NCI-H69 (cell line): ENCODE measurements around the gene C14orf132.
A peak's percentile ranks its signal among the peaks of the same experiment; 100 is the strongest.

Experiments used
- DNase-seq: peaks from one replicate; lab custom pipeline; 2025; lab: John Stamatoyannopoulos, UW

C14orf132 gene

GRCh38 chr14:96039633-96040311, 610 bp downstream of the C14orf132 start:
- DNase-seq: peak; percentile 75

DNA sequence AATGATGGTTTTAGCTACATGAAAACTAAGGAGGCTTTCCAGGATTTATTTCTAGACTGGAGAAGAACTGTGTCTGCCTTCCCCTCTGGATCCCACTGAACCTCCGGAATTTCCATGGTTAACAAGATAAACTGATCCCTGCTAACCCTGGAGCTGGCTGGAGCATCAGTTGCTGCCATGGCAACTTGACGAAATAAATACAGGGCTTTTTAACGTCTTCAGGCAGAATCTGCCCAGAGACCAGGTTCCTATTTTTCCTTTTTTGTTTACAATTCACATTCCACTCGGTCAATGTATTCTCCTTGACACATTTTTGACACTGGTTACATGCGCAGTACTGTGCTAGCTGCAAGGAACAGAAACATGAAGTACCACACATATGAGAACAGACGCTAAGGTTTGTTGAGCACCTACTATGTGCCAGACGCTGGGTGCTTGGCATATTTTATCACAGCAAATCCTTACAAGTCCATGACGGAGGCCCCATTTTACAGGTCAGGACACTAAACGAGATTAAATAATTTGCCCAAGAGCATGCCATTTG, 1.7 kb downstream of the C14orf132 start:
- peak; percentile 28 for DNase-seq

DNA sequence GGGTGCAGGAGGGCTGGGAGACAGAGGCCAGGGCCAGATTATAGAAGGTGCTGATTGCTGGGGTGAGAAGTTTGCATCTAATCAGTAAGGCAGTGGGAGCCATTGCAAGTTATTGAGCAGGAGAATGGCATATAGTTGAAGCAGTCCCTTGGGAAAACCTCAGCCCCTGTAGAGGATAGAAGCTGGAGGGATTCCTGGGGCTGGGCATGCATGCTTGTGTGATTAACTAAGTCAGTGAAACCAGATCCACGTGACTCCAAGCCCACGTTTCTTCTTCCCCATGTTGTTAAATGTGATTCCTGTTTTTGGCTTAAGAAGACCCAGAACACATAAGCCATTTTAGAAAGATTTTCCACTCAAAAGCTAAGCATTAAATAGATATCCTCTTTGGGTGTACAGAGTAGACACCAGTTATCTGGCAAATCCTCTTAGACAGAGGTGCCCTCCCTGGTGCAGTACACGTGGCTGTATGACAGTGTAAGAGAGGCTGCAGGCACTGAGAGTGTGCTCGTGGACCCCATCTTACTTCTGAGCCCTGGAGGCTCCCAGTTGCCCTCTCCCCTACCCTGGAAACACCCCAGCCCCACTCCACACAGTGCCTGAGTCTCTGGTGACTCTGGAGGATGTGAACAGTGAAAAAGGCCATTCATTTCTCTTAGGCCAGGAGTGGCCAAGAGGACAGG, 3.2 kb downstream of the C14orf132 start:
- peak; percentile 21 for DNase-seq

DNA sequence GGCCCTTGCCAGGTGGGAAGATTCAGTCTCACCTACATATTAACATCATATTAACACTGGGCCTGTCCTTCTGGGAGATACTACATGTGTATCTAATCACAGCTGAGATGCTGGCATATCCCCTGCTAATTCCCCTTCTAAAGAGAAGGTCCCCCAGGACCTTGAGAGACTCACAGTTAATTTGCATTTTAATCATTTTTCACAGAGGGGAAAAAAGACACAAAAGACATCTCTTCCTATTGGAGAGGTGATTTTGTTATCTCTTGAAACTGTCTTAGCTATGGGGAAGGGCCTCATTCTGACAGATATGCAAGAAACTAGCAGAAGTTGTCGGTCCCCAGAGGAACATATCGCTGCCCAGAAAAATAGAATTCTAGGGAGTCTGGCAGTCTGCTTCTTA, 7.5 kb downstream of the C14orf132 start:
- DNase-seq: no peak

DNA sequence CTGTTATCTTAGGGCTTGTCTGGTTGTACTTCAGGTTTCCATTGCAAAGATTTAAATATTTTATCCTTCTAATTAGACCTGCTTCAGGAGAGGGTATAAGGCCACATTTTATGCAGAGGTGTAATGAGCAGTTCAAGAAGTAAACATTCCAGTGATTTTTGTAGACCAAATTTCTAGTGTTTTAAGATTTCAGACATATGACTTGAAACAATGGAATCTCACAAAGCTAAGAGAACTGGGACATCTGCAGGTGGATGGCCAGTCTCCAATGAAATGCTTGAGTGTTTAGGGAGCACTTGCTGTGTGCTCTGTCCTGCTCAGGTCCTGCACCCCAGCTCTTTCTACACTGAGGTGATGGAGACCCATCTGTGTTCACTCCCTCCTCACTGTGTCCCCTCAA, 7.9 kb downstream of the C14orf132 start:
- DNase-seq: no peak

GRCh38 chr14:96049932-96050331, 10.8 kb downstream of the C14orf132 start:
- DNase-seq: peak; percentile 60

DNA sequence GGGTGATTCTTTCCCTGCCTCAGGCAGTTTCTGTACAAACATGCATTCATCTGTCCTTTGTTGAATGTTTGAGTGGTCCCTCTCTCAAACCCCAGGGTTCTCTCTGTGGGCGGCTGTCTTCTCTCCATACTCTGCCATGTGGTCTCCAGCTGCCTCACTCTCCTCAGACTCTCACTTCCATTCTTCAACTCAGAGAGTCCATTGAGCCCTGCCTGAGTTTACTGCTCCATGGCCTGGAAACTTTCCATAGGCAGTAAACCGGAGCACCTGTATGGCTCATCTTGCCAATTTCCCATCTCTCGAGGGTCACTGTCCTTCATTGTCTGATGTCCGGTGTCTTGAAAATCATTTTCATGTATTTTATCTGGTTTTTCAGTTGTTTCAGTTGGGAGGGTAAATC, 11.3 kb downstream of the C14orf132 start:
- DNase-seq: peak; percentile 91

GRCh38 chr14:96051231-96051630, 12.1 kb downstream of the C14orf132 start:
- DNase-seq: no peak

DNA sequence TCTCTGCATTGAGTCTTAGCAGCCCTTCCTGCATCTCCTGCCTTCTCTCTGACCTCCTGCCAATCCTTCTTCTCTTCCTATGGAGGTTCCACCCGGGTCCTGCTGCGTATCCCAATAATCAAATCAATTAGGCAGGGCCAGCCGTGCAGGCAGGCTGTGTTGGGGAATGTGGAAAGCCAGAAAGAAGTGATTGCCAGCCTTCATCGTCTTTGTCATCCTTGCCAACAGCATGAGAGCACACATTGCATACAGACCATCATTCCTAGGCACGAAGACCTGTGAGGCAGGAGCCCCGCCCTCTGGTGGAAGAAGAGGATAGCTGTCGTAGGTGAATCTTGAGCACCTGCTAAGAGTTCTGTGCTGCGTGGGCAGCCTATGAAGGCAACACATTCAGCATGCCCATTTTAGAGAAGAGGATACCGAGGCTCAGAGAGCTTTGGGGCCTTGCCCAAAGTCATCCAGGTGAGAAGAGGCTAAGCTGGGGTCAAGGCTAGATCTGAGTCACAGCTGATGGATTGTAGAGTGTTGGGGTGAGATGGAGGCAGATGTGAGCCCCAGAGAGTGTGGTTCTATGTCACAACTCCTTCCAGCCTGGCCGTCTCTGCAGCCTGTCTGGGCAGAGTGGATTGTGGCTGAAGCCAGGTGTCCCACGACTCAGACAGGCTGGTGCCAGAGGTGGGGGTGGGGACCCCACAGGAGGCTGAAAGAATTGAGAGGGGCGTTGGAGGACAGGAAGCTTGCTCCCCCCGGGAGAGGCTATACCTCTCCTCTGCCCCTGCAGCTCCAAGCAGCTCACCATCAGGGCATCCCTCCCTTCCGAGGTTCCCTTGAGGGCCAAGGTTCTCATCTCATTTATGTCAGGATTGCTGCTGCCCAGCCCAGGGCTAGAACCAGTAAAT, 12.7 kb downstream of the C14orf132 start:
- DNase-seq: peak; percentile 68

DNA sequence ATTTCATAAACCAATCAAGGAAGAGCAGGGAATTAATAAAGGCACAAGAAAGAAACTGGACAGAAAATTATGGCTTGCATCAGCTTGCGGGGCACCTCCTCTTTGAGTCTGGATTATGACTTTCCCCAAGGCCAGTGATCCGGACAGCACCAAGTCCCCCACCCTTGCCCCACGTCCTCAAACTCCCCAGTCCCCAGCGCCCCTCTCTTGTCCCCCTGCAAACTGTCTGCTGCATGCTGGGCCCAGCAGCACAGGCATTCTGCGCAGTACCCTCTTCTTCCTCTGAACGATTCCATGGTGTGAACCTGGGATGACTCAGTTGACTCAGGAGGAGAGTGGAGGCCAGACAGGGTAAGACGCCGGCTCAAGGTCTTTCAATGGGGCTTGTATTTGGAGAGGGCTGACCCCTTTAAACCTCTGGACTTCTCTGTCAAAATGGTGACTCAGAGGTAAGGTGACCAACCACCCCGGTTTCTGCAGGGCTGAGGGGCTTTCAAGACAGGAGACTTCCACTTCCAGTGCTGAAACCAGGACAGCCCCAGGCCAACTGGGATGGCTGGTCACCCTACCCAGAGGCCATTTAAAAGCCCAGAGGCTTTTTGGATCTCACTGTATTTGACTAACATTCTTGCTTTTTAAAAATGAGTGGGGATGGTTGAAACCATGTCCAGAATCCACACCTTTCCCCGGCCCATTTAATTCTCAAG, 13.5 kb downstream of the C14orf132 start:
- peak; percentile 43 for DNase-seq

GRCh38 chr14:96053248-96053599, 14.1 kb downstream of the C14orf132 start:
- no peak for DNase-seq

DNA sequence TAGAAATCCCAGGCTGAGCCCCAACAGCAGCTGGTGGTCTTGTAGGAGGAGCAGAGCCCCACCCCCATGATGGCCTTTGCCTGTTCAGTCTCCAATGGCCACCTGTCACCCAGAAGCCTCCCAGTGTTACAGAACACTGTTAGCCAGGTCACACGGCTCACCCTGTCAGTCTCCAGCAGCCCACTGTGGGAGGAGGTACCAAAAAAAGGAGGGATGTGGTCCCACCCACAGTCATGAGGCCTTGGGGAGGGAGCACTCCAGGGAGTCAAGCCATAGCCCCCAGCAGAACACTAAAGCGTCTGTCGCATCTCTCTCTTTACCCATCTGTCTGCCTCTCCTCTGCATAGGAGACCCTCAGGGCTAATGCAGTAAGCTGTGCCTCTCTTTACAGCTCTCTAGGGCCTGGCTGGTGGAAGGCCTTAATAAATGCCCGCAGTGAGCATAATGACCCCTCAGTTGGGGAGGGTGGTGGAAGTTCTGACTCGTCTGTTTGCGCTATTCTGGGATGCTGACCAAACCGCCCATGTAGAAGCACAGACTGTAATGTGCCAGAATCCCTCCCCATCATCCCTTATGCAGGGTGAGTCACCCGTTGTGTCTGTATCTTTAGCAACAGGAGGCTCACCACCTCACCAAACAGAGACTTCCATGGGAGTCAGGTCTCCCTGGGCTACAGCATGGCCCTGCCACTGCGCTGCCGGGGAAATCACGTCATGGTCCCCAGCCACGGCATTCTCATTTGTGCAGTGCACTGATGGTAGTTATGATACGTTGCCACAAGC, 14.6 kb downstream of the C14orf132 start:
- peak; percentile 99 for DNase-seq

DNA sequence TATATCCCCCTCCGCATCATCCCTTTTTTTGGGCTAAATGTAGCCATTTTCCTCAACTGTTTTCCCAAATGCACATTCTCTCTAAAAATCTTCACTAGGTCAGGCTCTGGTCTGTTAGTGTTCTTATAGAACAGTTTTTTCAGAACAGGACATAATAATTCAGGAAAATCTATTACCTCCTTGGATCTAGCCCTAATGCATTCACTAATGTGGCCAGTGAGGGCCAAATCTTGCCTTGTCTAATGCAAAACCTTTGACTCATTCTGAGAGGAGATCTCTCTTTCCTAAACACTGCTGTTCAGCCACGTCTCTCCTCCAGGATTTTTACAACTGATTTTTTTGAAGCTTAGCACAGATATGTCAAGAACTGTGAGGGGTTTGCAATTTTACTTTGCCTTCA, 15.5 kb downstream of the C14orf132 start:
- DNase-seq: peak; percentile 59

GRCh38 chr14:96055065-96055752, 16.0 kb downstream of the C14orf132 start:
- peak; percentile 88 for DNase-seq

DNA sequence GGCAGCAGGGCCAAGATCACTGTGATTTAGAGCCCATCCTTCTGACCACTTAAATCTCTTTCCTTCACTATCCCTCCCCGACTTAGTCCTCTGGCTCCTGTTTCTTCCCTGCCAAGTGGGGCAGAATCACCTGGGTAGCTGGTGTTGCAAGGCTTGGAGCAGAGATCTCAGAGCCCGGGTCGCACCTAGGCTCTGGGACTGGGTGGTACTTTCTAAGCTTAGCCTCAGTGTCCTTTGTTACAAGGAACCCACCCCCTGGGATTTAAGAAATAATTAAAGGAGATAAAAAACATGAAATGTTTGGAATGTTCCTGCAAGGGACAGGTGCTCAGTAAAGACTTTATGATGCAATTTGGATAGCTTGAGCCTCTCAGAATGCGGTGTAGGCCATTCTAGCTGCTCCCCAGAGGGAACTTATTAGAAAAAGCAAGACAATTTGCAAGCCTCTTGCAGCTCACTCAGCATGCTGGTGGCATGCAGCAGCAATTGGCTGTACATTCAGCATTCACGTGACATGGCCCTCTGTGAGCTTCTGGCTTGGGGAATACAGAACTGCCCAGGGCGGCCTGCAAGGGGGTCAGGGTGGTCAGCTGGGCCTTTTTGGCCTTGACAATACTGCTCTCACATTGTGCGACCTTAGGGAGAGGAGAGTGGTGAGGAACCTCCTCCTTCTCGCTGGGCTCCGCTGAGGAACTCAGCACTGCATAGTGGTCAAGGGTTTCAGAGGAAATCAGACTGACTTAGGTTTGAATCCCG, 16.8 kb downstream of the C14orf132 start:
- DNase-seq: peak; percentile 36

DNA sequence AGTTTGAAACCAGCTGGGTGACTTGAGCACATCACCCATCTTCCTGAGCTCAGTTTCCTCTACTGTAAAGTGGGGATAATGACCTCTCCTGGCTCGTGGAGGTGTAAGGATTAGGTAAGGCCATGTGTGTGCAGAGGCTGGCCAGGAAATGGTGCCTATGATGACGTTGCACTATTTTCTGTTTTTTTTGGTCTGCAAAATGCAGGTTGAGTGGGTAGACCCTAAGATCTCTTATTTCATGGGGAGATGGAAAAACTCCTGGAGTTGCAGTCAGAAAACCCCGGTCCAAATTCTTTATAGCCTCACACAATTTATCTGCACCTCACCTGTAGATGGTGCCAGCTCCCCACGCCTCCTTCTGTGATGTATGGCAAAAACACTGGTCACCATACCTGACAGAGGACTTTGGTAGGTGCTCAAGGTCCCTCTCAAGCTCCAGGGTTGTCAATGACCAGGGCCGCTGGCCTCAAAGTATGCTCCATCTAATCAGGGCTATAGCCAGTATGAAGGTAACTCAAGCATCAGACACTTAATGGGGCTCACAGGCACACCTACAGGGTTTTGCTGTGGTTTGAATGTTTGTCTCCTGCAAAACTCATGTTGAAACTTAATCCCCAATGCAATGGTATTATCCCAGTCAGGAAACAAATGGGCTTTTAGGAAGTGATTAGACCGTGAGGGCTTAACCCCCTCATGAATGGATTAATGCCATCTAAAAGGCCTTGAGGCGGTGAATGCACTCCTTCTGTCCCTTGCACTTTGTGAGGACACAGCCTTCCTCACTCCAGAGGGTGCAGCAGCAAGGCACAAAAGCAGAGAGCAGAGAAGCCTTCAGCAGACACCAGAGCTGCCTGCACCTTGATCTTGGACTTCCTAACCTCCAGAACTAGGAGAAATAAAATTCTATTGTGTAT, 17.6 kb downstream of the C14orf132 start:
- DNase-seq: peak; percentile 71

DNA sequence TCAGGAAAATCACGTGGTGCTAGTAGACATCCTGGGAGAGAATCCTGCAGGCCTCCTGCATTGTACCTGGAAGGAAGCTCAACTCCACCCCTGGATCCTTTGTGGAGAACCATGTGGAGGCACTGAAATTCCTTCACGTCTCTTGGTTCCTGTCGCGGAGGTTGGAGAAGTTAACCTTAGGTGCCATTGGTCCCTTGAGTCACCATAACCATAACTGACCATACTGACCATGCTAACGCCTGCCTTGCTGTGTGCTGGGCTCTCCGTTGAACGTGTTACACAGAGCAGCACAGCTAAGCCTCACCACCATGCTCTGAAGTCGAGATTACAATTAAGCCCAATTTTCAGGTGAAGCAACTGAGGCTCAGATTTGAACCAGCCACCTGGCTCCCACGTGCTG, 18.6 kb downstream of the C14orf132 start:
- DNase-seq: no peak

- DNase-seq: peak; percentile 24
Measured at GRCh38 chr14:96058576-96059200, 19.5 kb downstream of the C14orf132 start.
